Measurements from ENCODE around the gene DLG5.
A peak's percentile ranks its signal among the peaks of the same experiment; 100 is the strongest.

The DLG5 gene

DNA sequence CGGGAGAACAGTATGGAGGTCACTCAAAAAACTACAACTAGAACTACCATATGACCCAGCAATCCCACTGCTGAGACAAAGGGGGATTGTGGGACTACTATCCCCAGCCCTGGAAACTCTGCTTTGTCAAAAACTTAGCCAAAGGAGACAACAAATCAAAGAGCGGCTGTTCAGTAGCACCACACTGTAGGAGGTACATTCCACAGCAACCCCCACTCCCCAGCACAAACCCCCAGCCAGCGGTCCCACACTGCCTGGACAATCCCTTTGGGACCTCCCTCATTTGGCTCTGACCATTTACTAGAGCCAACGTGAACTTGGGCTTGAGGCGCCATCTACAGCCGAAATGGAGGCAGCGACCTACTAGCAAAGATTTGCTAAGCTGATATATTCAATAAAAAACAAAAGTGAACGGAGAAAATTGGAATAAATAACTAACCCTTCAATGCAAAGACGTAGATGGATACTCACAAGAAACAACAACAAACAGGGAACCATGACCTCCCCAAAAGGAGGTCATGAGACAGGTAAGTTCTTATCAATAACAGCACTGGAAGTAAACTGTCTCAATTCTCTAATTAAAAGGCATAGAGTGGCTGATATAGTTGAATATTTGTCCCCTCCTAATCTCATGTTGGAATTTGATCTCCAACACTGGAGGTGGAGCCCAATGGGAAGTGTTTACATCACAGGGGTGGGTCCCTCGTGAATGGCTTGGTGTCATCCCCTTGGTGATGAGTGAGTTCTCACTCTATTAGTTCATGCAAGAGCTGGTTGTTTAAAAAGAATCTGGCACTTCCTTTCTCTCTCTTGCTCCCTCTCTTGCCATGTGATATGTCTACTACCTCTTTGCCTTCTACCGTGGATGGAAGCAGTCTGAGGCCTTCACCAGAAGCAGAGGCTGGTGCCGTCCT, 170.0 kb downstream of the DLG5 start:
- peak; percentile 94 for FAIRE-seq

DNA sequence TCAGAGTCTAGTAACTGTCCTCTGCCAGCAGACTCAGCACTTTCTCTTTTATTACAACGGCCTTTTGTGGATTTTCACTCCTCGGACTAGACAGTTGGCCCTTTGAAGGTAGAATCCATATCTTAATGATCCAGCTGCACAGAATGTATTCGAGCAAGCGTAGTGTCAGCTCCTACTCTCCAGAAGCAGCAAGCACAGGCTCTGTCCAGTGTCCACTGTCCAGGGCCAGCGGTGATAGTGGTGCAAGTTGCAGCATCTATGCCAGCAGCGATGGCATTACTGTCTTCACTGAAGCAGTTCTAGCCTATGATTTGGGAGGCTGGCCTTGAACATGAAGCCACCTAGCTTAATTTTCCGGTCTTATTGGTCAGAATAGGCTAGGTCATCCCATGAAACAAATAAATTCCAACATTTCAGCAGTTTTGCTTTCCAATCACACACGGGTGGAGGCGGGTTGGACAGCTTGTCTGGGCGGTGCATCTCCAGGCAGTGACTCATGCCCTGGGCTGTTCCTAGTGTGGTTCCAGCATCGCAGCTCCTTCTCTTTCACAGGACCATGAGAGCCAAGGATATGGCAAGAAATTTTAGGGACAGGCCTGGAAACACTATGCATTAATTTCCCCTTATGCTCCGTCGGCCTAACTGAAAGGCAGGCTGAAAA, 180.4 kb downstream of the DLG5 start:
- no peak for FAIRE-seq

DNA sequence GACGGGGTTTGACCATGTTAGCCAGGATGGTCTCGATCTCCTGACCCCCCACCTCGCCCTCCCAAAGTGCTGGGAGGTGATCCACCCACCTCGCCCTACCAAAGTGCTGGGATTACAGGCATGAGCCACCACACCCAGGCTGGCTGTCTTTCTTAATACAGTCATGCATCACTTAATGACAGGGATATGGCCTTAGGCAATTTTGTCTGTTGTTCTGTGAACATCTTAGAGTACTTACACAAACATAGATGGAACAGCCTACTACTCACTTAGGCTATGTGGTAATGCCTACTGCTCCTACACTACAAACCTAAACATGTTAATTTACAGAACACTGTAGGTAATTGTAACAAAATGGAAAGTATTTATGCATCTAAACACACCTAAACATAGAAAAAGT, 182.3 kb downstream of the DLG5 start:
- no peak for FAIRE-seq

DNA sequence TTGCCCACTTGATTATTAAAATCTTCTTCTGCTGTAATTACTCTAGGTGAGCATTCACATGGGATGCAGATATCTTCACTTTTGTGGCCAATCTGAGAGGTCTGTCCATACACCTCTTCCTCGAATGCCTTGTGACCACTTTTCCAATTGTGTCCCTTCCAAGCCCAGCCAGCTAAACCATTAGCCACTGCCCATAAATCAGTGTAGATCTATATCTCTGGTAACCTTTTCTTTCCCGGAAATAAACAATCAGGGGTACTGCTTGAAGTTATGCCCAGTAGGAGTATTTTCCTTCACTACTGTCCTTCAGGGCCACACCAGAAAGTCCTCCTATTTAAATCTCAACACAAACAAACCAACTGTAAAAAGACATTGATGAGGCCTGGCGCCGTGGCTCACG, 184.4 kb downstream of the DLG5 start:
- FAIRE-seq, result no peak

DNA sequence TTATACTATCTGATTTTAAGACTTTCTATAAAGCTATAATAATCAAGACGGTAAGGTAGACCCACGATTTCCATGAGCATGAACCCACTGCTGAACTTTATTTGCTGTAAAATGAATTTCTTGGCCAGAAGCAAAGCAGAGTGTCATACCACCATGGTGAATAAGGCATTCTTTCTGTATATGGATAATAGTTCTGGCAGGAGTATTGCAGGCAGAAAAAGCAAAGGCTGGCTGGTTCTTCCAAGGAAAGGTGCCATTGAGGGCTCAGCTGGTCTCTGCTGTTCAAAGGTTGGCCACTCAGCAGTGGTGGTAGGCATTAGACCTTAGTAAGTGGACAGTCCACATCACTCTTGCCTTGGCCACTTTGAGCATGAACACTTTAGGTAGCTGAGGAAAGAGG, 184.8 kb downstream of the DLG5 start:
- FAIRE-seq, result no peak

Data from A204.1 (cell line).